COLO668 (cell line): ENCODE data around the gene SVIL.
"Not testable (repeated sequence)": the region's sequence is repeated elsewhere in the genome, so short reads cannot be mapped to it uniquely, and the experiment has no call there.

ENCODE experiments used
- DNase-seq: peaks from one replicate; lab custom pipeline; 2025; ENCODE audit not compliant: unreplicated experiment; lab: John Stamatoyannopoulos, UW

The SVIL gene

GRCh38 chr10:29606693-29607092 lies 28.1 kb downstream of the SVIL start:
- not testable (repeated sequence) for DNase-seq

GRCh38 chr10:29604291-29604825 lies 30.4 kb downstream of the SVIL start:
- no peak for DNase-seq

DNA sequence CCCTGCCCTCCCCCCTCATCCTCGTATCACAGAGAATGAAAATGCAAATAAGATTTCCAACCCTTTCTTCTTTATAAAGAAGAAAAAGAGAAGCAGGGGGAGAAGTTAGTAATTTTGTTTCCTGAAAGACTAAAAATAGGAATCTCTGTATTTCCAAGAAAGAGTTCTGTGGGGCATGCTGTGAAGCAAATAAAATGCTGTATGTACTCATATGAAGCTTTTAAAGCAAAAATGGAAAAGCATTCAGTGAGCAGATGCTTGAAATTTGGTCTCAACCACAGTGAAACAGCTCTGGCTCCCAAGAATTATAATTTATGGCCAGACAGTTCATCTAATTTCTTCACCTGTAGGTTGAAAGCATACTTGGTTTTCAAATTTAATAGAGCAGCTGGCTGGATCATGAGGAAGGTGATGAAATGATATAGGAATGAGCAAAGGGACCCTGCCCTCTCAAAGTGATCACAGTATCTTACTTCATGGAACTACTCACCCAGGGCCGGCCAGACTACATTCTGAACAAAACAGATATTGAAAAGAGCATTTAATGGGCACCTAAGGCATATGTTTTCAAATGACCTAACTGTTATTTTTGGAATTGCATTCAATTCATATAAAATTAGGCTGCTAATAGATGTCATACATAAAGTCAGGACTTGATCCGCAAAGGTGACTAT lies 31.4 kb downstream of the SVIL start:
- DNase-seq = no peak

GRCh38 chr10:29600821-29601220 lies 34.0 kb downstream of the SVIL start:
- no peak for DNase-seq

GRCh38 chr10:29600067-29600466 lies 34.7 kb downstream of the SVIL start:
- DNase-seq = no peak

DNA sequence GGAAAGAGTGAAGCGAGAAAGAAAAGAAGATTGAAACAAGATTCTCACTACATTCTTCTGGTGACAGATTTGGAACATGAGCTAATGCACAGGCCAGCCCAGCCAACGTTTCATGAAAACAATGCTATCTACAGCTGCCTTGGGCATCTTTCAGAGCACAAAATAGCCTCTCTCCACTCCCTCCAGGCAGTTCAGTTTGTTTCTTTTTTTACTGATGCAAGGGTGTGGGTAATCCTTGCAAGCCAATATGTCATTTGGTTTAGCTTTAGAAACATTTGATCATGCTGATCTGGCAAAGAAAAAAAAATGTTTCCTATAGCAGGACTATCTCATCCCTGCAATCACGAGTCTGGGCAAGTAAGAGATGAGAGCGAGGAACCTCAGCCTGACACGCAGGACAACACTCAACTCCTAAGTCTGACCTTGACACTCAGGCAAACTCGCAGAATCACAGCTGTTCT lies 35.9 kb downstream of the SVIL start:
- no peak for DNase-seq

DNA sequence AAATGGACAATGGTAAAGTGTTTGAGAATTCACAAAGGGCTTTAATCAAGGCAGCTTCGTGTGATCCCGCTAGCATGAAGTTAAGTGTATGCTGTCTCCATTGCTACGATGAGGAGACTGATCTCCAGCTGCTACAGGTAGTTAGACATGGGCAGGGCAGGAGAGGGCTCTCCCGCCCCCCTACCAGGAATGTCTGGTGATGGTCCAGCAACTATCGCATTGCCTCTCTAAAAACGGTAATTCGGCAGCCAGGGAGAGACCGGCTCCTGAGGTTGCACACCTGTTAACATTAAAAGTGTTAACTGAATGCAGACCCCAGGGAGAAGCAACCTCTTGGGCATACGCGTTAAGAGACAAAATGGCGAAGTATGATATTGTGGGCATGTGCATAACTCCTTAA lies 37.9 kb downstream of the SVIL start:
- DNase-seq = no peak

DNA sequence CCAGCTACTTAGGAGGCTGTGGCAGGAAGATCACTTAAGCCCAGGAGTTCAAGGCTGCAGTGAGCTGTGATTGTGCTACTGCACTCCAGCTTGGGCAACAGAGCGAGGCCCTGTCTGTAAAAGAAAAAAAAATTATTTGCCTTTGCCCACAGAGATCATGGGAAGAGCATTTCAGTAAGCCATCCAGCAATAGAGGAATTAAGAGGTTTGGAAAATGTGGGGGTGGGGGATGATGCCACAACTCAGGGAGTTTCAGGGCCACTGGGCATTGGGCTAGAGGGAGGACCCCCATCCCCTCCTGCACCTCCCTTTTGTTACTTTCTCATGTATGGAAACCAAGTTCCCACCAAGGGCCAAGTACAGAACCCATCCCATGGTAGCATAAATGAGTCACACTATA lies 38.4 kb downstream of the SVIL start:
- DNase-seq = no peak

GRCh38 chr10:29595636-29596225 lies 39.0 kb downstream of the SVIL start:
- DNase-seq = no peak

- DNase-seq = no peak
Measured at GRCh38 chr10:29595146-29595545, 39.6 kb downstream of the SVIL start.

DNA sequence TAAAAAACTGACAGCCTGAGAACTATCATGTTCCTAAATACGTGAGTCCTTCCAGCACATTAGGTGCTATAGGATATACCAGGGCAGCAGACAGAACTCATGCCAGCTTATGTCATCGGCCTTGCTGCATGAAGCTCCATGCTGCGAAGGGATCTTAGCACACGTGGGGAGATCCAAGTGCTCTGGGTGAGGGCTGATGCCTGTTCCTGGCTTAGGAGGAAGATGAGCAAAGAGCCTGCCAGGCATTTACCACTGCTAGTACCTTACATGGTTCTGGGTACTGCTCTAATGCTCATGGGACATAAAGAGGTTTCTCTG lies 43.2 kb downstream of the SVIL start:
- no peak for DNase-seq

GRCh38 chr10:29590915-29591650 lies 43.7 kb downstream of the SVIL start:
- DNase-seq = no peak

DNA sequence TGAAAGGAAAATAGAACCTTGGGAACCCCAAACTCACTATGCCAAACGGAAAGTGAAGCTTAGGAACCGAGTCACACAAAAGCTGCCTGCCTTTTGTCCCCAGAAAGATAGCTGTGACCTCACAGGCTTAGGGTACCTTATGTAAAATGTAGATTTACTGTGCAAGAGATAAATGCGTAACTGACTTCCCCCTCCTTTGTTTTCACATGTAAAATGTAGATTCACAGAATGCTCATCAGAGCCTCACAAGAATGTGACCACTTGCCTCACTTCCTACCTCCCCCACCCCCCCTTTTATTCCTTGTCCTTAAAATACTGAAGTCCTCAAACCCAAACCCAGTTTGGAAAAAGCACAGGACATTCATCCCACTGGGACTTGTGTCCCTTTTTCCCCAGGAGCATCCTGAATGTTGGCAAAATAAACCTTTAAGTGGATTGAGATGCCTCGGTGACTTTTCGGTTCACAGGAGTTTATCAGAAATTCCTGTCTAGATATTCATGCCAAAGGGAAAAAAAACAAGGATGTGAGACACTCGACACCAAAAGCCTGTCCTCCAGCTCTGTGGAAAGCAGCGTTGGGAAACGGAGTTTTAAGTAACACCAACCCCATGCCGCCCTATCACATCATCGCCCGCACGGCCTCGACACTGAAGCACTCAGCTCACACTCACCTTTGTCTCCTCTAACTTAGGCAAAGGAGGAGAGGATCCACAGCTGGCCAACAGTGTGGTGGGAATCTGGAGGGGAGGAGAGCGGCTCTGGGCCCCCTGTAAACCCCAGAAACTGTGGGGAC lies 45.9 kb downstream of the SVIL start:
- no peak for DNase-seq

DNA sequence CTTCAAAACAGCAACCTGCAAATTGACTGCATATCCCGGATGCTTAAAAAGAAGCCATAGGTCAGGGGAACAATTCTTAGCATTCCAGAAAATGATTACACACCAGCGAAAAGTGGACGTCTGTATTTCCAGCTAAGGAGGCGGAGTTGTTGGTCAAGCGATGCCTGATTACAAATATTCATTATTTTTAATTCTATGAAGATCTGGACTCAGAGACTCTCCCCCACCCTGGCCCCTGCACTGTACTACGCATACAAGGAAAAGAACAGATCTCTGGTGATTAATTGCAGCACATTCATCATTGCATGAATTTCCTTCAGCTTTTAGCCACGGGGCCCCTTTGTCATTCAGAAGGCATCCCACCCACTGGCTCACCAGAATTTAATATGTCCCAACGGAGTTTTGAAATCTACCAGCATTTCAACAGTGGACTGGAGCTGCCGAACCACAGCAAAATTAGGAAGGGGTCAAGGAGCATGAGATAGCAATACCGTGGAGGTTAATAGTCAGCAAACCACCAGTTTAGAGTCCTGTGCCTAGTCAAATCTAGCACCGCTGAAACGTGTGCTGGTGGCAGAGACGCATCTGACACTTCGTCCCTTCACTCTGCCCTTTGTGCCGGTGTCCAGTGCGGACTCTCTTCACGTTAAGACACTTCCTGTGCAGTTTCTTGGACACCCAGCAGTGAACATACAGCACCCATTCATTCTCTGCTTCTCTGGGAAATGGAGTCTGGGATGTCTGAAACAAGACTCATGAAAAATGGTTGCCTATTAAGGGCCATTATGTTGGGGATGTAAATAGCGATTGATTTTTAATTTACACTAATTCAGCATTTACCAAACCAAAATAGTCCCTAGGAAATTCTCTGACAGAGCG lies 46.8 kb downstream of the SVIL start:
- not testable (repeated sequence) for DNase-seq

DNA sequence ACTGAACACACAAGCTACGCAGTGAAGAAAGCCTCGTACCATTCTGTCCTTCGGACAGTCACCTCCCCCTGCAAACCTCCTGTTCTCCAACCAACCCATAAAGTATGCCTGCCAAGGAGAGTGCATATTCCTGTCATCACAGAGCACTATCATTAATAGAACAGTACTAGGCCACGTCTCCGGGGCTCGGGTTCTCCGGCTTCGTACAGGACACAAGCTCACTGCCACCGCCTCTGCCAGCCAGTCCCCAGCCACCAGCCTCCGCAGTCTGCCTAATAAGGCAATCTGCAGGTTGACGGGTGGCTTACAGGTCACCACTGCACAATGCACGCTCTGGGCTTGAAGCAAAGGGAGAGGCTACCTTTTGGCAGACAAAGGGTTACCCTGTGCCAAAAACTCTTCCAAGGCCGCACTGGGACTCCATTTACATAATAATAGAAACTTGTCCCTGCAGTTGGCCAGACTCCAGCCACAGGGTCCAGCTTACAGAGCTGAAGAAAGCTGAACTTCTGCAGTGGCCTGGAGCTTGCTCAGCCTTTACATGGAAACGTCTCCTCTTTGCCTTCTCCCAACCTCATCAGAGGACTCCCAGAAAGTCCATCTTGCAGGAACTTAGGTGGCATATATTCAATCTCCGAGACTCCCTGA lies 47.5 kb downstream of the SVIL start:
- DNase-seq = not testable (repeated sequence)

GRCh38 chr10:29586509-29586908 lies 48.3 kb downstream of the SVIL start:
- no peak for DNase-seq

DNA sequence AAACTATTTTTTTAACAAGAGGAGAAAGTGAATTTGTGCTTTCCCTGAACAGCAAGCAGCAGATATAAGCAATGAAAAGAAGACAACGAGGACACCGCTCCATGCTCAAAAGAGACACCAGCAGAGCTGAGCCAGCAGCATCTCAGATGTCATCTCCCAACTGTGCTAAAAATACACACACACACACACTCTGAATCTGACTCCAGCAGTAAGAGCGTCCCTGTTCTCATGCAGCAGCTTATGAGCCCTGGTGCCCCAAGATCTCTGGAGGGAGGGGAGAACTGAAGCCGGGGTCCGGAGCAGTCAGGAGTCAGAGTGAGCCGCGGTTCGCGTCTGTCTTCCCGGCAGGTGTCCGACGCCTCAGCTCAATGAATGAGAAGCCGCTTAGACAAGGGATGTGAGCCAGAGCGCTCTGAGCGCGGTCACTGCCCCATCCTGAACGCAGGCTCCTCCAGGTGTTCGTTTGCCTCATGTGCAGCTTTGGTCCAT lies 49.2 kb downstream of the SVIL start:
- no peak for DNase-seq

DNA sequence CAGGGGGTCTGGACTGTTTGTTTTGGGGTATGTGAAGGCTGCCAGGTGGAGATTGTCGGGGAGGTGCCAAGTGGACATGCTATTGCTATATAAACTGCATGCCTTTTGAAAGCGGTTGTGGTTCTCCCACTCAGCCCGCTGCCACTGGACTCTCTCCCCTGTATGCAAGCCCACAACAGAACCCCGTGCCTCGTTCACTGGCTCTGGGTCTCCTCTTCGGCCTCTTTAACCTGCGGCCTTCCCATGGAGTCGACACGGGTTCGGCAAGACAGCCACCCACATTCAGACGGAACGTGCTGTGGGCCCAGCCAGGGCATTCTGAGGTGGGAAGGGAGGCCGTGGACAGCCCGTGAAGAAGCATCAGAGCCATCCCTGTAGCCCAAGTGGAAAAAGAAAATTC lies 50.3 kb downstream of the SVIL start:
- no peak for DNase-seq

DNA sequence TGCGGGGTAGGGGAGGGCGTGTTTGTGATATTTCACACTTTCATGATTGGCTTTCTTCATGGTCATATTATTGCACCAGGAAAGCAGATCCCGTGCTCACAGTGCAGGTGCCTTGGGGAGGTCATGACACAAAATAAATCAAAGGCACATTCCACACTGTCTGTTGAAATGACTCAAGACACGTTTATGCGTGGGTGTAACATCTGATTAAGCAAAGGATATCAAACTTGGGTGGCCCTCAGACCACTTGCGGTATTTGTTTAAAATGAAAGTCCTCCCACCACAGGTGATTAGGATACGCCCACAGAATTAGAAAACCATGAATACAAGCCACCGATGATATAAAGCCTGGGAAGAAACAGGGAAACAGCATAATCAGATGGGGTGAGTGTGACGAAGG lies 51.1 kb downstream of the SVIL start:
- DNase-seq = no peak

DNA sequence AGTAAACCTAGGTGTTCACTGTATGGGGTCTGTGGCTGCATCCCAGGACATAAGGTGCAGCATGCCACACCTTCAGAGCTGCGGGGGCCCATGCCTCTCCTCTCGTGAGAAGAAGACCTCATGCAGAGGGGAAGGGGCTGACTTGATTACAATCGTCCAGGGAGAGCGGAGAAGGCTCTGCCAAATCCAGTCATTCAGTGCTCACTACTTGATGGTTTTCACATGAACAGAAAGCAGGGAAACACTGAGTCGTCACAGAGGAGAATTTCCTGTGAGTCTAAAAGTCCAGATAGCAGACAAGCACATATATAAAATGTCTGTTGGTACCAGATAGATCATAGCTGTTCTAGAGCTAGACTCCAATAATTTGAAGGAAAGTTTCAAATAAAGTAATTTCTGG lies 52.0 kb downstream of the SVIL start:
- not testable (repeated sequence) for DNase-seq
